SU-DHL-6 (cell line): Measurements from ENCODE around the gene SSX2IP.

Experiments used
- H2AFZ ChIP-seq: fragments of 200-600 bp; sonication (generic); 2 replicates; pipeline ENCODE4 v1.6.1; 2014; ENCODE audit warnings: low read depth, mild to moderate bottlenecking, moderate library complexity, mixed read lengths, antibody characterized with exemption, low read length; ENCODE audit not compliant: severe bottlenecking
- H3F3A ChIP-seq: fragments of 200-600 bp; shearing (Covaris generic); 2 replicates; pipeline ENCODE4 v1.6.0; 2016; ENCODE audit warnings: antibody characterized with exemption, mild to moderate bottlenecking; ENCODE audit not compliant: insufficient read depth
- H3K27ac ChIP-seq: fragments of 200-600 bp; sonication (generic); 2 replicates; pipeline ENCODE4 v1.5.1; 2016; ENCODE audit warnings: low read depth, mild to moderate bottlenecking, low read length, moderate library complexity, mixed read lengths
- H3K27me3 ChIP-seq: fragments of 200-600 bp; sonication (generic), shearing (Covaris generic); 2 replicates; pipeline ENCODE4 v1.6.0; 2014; ENCODE audit warnings: mild to moderate bottlenecking, low read length
- H3K36me3 ChIP-seq: fragments of 200-600 bp; sonication (generic); 2 replicates; pipeline ENCODE4 v1.6.1; 2014; ENCODE audit warnings: mild to moderate bottlenecking, low read length, mixed read lengths
- H3K4me2 ChIP-seq: fragments of 300-600, 200-600 bp; shearing (Covaris generic), sonication (generic); 2 replicates; pipeline ENCODE4 v1.6.0; 2014; ENCODE audit warnings: low read length, low read depth, mild to moderate bottlenecking; ENCODE audit not compliant: poor library complexity, severe bottlenecking
- H3K4me3 ChIP-seq: fragments of 200-600 bp; sonication (generic); 2 replicates; pipeline ENCODE4 v1.5.1; 2014; ENCODE audit warnings: antibody characterized with exemption, low read length, mild to moderate bottlenecking, mixed read lengths; ENCODE audit not compliant: insufficient read depth, poor library complexity, severe bottlenecking
- H3K79me2 ChIP-seq: fragments of 200-600 bp; sonication (generic); 2 replicates; pipeline ENCODE4 v1.6.1; 2014; ENCODE audit warnings: mild to moderate bottlenecking, low read length, moderate library complexity; ENCODE audit not compliant: insufficient read depth
- H3K9ac ChIP-seq: fragments of 200-600 bp; sonication (generic); 2 replicates; pipeline ENCODE4 v1.7.0; 2014; ENCODE audit warnings: mild to moderate bottlenecking, low read length
- H3K9me2 ChIP-seq: fragments of 200-600 bp; sonication (generic); replicated peaks from 2 replicates; pipeline ENCODE4 v1.6.1; 2014; ENCODE audit warnings: low read length; ENCODE audit not compliant: insufficient read depth
- H3K9me3 ChIP-seq: fragments of 200-600 bp; sonication (generic); 2 replicates; pipeline ENCODE4 v1.6.1; 2014; ENCODE audit warnings: low read length, mixed read lengths; ENCODE audit not compliant: insufficient read depth
- H4K20me1 ChIP-seq: fragments of 200-600 bp; sonication (generic); 2 replicates; pipeline ENCODE4 v1.6.1; 2014; ENCODE audit warnings: low read depth, mild to moderate bottlenecking, antibody characterized with exemption, low read length, moderate library complexity, mixed read lengths
- EZH2phosphoT487 ChIP-seq: fragments of 200-600 bp; sonication (generic), shearing (Covaris generic); conservative IDR thresholded peaks from 2 replicates; pipeline ENCODE4 v1.6.1; 2018; ENCODE audit warnings: mild to moderate bottlenecking, antibody characterized with exemption, low read length, moderate library complexity, mixed read lengths
- TF ChIP-seq, protein P1 (sequence below): fragments of 200-600 bp; sonication (generic); IDR thresholded peaks from one replicate; pipeline ENCODE4 v1.5.1; 2017; ENCODE audit warnings: antibody characterized with exemption, mild to moderate bottlenecking, low read length, moderate library complexity; ENCODE audit not compliant: insufficient read depth, poor library complexity, severe bottlenecking

Gene SSX2IP

DNA sequence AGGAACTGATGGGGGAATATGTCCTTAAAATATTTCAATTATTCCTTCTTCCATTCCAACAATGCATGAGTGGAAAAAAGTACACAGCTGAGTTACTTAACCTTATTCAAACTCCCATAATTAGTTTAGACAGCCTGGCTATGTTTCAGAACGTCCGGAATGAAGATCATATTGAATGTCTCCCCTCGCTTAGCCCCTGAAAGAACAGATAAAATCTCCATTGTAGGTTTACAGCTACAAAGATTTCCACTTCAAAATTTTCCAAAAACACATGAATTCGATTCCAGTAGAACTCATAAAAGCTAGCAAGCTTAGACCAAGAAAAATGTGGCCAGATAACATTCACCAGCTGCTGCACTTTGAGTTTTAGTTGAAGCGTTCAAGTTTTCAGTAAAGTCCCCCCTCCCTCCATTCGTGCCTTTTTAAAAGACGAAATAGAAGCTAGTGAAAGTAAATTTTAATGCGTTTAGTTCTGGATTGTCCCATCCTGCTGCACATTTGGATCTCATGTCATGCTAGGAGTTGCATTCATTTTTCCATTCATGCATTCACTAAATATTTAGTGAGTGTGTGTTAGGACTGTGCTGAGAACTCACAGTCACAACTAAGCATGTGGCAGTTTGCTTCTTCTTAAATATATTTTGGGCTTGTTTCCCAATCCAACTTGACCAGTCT, 29.4 kb upstream of the SSX2IP start:
- no peaks in the 10 kb centered on the region for H3F3A ChIP-seq
- H4K20me1 ChIP-seq = no peaks in the 10 kb centered on the region
- H3K4me2 ChIP-seq = no peak overlapping the region
- no peak overlapping the region for H3K4me3 ChIP-seq
- H3K9me3 ChIP-seq = no peaks in the 10 kb centered on the region
- H2AFZ ChIP-seq = no peak overlapping the region
- H3K9ac ChIP-seq = no peak overlapping the region
- TF ChIP-seq, protein P1, sequence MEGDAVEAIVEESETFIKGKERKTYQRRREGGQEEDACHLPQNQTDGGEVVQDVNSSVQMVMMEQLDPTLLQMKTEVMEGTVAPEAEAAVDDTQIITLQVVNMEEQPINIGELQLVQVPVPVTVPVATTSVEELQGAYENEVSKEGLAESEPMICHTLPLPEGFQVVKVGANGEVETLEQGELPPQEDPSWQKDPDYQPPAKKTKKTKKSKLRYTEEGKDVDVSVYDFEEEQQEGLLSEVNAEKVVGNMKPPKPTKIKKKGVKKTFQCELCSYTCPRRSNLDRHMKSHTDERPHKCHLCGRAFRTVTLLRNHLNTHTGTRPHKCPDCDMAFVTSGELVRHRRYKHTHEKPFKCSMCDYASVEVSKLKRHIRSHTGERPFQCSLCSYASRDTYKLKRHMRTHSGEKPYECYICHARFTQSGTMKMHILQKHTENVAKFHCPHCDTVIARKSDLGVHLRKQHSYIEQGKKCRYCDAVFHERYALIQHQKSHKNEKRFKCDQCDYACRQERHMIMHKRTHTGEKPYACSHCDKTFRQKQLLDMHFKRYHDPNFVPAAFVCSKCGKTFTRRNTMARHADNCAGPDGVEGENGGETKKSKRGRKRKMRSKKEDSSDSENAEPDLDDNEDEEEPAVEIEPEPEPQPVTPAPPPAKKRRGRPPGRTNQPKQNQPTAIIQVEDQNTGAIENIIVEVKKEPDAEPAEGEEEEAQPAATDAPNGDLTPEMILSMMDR = no peak
- TF ChIP-seq EZH2phosphoT487 = no peak
- no peaks in the 10 kb centered on the region for H3K36me3 ChIP-seq
- H3K9me2 ChIP-seq = no peaks in the 10 kb centered on the region
- H3K27me3 ChIP-seq = no peaks in the 10 kb centered on the region
- no peak overlapping the region for H3K27ac ChIP-seq
- no peaks in the 10 kb centered on the region for H3K79me2 ChIP-seq

DNA sequence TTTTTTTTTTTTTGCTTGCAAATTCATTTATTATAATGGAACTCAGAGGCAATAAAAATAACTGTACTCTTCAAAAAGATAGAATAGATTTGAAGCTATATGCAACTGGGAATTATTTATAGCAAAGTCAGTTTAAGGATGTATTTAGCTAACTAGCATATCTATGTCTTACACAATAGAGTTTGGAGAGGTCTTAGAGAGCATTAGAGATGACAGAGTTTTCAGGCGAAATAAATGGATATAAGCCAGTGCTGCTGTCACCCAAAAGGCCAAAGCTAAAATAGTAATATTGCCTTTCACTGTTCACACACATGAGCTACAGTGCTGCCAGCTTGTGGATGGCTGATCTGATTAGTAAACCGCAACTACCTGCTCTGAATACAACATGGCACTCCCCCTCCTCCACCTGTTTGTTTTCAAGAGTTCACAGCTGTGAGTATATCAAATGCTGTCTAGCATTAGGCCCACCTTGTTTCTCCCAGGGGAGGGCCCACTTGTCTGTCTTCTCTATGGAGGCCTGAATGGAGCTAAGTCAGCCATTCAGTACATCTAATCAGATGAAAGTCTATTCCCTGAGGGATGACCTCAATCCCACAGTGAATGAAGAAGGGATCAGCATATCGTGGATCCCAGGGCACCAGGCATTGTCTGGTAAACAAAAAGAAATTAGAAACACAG, 25.2 kb upstream of the SSX2IP start:
- no peaks in the 10 kb centered on the region for H3K27me3 ChIP-seq
- H2AFZ ChIP-seq = no peak overlapping the region
- no peaks in the 10 kb centered on the region for H3K9me3 ChIP-seq
- TF ChIP-seq, protein P1 = no peak
- no peak for TF ChIP-seq EZH2phosphoT487
- no peak overlapping the region for H3K27ac ChIP-seq
- no peak overlapping the region for H3K4me3 ChIP-seq
- H3K9me2 ChIP-seq = no peaks in the 10 kb centered on the region
- no peaks in the 10 kb centered on the region for H3F3A ChIP-seq
- H3K36me3 ChIP-seq = no peaks in the 10 kb centered on the region
- no peaks in the 10 kb centered on the region for H3K79me2 ChIP-seq
- no peak overlapping the region for H3K9ac ChIP-seq
- H4K20me1 ChIP-seq = no peaks in the 10 kb centered on the region
- H3K4me2 ChIP-seq = no peak overlapping the region

DNA sequence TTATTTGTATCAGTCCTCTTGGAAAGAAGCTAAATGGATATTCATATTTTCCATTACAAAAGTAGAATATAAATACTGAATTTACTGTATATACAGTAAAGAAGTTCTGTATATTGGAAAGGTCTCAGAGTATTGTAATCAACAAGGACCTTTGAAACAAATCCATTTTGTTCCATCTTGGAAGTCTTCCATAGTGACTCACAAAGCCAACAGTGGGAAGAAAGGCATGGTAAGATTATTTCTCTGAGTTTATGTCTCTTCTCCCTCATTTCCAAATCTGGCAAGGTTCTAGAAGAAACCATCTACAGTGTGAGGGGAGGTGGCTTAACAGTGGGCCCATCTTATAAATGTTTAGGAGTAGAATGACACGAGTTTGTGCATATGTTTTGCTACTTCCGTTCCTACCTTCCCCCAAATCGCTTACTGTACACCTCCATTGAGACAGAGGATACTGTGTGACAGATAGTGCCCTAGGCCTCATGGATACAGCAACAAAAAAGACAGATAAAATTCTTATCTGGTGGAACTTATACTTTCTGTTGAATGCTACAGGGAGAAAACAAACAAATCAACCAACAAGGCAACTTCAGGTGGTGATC, 22.1 kb upstream of the SSX2IP start:
- H2AFZ ChIP-seq = no peak overlapping the region
- no peak overlapping the region for H3K4me2 ChIP-seq
- no peaks in the 10 kb centered on the region for H3K27me3 ChIP-seq

More for the DNA sequence above, 22.1 kb upstream of the SSX2IP start:
- Histone ChIP-seq H3F3A (no peaks in the 10 kb centered on the region), H3K9me3 (no peaks in the 10 kb centered on the region), H3K9me2 (no peaks in the 10 kb centered on the region), H3K36me3 (no peaks in the 10 kb centered on the region), H3K27ac (no peak overlapping the region), H3K9ac (no peak overlapping the region), H3K79me2 (no peaks in the 10 kb centered on the region), H3K4me3 (no peak overlapping the region), H4K20me1 (no peaks in the 10 kb centered on the region)
- TF ChIP-seq, protein P1 = no peak
- no peak for TF ChIP-seq EZH2phosphoT487
